Body of pancreas (tissue), 4 donors: ENCODE results near the gene SRPK1. TPM values are rescaled to one million over a fixed set of nuclear protein-coding genes. Genes with fewer than 3 reads are reported as not detected.
"Not testable (repeated sequence)": the region's sequence is repeated elsewhere in the genome, so short reads cannot be mapped to it uniquely, and the experiment has no call there.

ENCODE experiments used
- ATAC-seq: fragments of 150-250 bp; one replicate; pipeline ENCODE4 v1.9.1; 2016
- DNase-seq, 4 donors: peaks; one replicate each; pipeline ENCODE4 v3.0.0-alpha.2; 2019
- H3K27ac ChIP-seq, 4 donors: fragments of 200-600 bp; sonication (generic); 1 replicate in 3 of 4; 2 replicates in 1 of 4; pipeline versions ENCODE4 v1.5.1 to v1.6.1; 2016 to 2019; ENCODE audit warnings: mild to moderate bottlenecking in 1 of 4, mixed read lengths in 1 of 4, moderate library complexity in 1 of 4
- H3K27me3 ChIP-seq, 2 donors: fragments of 200-600 bp; sonication (generic); one replicate each; pipeline ENCODE4 v1.6.0; 2016; ENCODE audit warnings: mild to moderate bottlenecking in 1 of 2
- H3K36me3 ChIP-seq, 2 donors: fragments of 200-600 bp; sonication (generic); replicated peaks in 1 of 2; 2 replicates each; pipeline ENCODE4 v1.5.1; 2016; ENCODE audit warnings: low read depth in 2 of 2; ENCODE audit not compliant: insufficient read depth in 1 of 2
- H3K4me1 ChIP-seq: fragments of 200-600 bp; sonication (generic); one replicate; pipeline ENCODE4 v1.6.0; 2016
- H3K4me3 ChIP-seq, 2 donors: fragments of 200-600 bp; sonication (generic); 1 replicate in 1 of 2; 2 replicates in 1 of 2; pipeline ENCODE4 v1.5.1; 2016 to 2019
- H3K9me3 ChIP-seq, 3 donors: fragments of 200-600 bp; sonication (generic); 1 replicate in 2 of 3; 2 replicates in 1 of 3; pipeline ENCODE4 v1.5.1; 2016
- POLR2A ChIP-seq, 3 donors: fragments of 450-650 bp; IDR thresholded peaks; one replicate each; pipeline ENCODE4 v1.6.1; 2016; ENCODE audit warnings: antibody characterized with exemption in 3 of 3, mild to moderate bottlenecking in 2 of 3
- WGBS, 2 donors: methylation state at CpG; one replicate each; pipeline ENCODE4 v1.1.5; 2017; 5-methylcytosine and 5-hydroxymethylcytosine counted together
- intact Hi-C: fragments of 100-400 bp; cut with DNase I; formaldehyde crosslinking; loops from one replicate; pipeline ENCODE4 v1.15.1; 2023
- total RNA-seq, 2 donors: library from RNA; depleted of rRNA; stranded (reverse); fragments of >200 nt; gene quantifications; one replicate each; pipeline ENCODE4 v1.1.0, GENCODE V29; 2016
- TF ChIP-seq, protein P1 (sequence below), 7 experiments: fragments of 450-650 bp in 4 of 7; fragments of 200-600 bp in 3 of 7; sonication (generic) in 3 of 7; IDR thresholded peaks; one replicate each; pipeline ENCODE4 v1.5.1; 2016 to 2019; ENCODE audit warnings: antibody characterized with exemption in 7 of 7

Gene SRPK1
- total RNA-seq, 2 donors from 2014 or later = 30.4 to 80.4 TPM

DNA sequence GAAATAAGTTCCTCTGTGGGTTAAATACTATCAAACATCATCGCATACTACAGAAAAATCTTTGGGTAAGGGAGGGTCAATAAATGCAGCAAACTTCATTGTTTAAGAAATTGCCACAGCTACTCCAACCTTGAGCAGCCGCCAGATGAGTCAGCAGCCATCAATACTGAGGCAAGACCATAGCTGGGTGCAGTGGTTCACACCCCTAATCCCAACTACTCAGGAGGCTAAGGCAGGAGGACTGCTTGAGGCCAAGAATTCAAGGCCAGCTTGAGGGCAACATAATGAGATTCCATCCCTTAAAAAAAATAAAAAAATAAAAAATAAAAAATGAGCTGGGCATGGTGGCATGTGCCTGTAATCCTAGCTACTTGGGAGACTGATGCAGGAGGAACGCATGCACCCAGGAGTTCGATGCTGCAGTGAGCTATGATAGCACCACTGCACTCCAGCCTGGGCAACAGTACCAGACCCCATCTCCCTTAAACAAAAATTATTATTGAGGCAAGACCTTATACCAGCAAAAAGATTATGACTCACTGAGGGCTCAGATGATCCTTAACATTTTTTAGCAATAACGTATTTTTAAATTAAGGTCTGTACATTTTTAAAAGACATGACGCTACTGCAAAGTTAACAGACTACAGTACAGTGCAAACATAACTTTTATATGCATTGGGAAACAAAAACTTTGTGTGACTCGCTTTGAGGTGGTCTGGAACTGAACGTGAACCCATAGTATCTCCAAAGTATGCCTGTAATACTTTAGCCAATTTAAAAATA lies 8.8 kb downstream of the SRPK1 start:
- intact Hi-C loops = no loop called here
- no peak overlapping the region for H3K4me3 ChIP-seq
- peaks cover 0 to 12% (median 0%) of the 10 kb centered on the region in 3 donors for H3K9me3 ChIP-seq
- TF ChIP-seq POLR2A (IDR thresholded peaks at IDR 0.05) = no peak
- TF ChIP-seq, protein P1, sequence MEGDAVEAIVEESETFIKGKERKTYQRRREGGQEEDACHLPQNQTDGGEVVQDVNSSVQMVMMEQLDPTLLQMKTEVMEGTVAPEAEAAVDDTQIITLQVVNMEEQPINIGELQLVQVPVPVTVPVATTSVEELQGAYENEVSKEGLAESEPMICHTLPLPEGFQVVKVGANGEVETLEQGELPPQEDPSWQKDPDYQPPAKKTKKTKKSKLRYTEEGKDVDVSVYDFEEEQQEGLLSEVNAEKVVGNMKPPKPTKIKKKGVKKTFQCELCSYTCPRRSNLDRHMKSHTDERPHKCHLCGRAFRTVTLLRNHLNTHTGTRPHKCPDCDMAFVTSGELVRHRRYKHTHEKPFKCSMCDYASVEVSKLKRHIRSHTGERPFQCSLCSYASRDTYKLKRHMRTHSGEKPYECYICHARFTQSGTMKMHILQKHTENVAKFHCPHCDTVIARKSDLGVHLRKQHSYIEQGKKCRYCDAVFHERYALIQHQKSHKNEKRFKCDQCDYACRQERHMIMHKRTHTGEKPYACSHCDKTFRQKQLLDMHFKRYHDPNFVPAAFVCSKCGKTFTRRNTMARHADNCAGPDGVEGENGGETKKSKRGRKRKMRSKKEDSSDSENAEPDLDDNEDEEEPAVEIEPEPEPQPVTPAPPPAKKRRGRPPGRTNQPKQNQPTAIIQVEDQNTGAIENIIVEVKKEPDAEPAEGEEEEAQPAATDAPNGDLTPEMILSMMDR (IDR thresholded peaks at IDR 0.05) = no peak
- 87 to 94% methylated on average over 8 of the region's 8 CpGs for WGBS, 2 donors
- DNase-seq (no peak), ATAC-seq (no peak)
- peaks cover 5% of the 10 kb centered on the region for H3K4me1 ChIP-seq
- H3K27ac ChIP-seq = no peak overlapping the region
- H3K27me3 ChIP-seq = no peaks in the 10 kb centered on the region
- H3K36me3 ChIP-seq = peaks cover 1 to 6% of the 10 kb centered on the region in 2 donors

DNA sequence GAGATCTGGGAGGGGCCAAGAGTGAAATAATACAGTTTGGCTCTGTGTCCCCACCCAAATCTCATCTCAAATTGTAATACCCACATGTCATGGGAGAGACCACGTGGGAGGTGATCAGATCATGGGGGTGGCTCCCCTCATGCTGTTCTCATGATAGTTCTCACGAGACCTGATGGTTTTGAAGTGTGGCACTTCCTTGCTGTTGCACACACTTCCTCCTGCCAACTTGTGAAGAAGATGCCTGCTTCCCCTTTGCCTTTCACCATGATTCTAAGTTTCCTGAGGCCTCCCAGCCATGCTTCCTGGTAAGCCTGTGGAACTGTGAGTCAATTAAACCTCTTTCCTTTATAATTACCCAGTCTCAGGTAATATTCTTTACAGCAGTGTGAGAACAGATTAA lies 11.3 kb downstream of the SRPK1 start:
- DNase-seq, ATAC-seq, H3K27ac ChIP-seq, intact Hi-C loops, H3K27me3 ChIP-seq, H3K4me3 ChIP-seq, H3K4me1 ChIP-seq, H3K36me3 ChIP-seq: not testable (repeated sequence)
- 91 to 95% methylated on average over 2 of the region's 2 CpGs for WGBS, 2 donors
- peaks cover 0 to 12% (median 0%) of the 10 kb centered on the region in 3 donors for H3K9me3 ChIP-seq

DNA sequence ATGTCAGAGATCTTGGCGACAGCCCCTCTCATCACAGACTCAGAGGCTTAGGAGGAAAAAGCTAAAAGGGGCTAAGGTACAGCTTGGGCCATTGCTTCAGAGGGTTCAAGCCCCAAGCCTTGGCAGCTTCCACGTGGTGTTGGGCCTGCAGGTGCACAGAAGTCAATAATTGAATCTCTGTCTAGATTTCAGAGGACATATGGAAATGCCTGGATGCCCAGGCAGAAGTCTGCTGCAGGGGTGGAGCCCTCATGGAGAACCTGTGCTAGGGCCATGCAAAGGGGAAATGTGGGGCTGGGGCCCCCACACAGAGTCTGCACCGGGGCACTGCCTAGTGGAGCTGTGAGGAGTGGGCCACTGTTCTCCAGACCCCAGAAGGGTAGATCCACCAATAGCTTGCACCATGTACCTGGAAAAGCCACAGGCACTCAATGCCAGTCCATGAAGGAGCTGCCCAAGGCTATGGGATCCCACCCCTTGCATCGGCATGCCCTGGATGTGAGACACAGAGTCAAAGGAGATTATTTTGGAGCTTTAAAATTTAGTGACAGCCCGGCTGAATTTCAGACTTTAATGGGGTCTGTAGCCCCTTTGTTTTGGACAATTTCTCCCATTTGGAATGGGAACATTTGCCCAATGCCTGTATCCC lies 12.0 kb downstream of the SRPK1 start:
- H3K4me1 ChIP-seq, H3K27ac ChIP-seq, H3K4me3 ChIP-seq, DNase-seq, intact Hi-C loops, ATAC-seq, H3K36me3 ChIP-seq, H3K27me3 ChIP-seq: not testable (repeated sequence)
- peaks cover 0 to 12% (median 0%) of the 10 kb centered on the region in 3 donors for H3K9me3 ChIP-seq
- 96 to 98% methylated on average over 4 to 5 of the region's 5 CpGs for WGBS, 2 donors

DNA sequence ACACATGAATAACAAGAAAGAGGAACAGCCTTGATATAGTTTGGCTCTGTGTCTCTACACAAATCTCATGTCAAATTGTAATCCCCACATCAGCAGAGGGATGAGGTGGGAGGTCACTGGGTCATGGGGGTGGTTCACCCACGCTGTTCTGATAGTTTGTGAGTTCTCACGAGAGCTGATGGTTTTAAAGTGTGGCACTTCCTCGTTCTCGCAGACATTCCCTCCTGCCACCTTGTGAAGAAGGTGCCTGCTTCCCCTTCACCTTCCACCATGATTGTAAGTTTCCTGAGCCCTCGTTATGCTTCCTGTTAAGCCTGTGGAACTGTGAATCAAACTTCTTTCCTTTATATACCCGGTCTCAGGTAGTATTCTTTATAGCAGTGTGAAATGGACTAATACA lies 13.1 kb downstream of the SRPK1 start:
- Histone ChIP-seq H3K4me1 (peaks cover 9% of the 10 kb centered on the region), H3K27ac (no peak overlapping the region), H3K36me3 (peaks cover 0 to 4% of the 10 kb centered on the region in 2 donors), H3K9me3 (peaks cover 0 to 12% (median 3%) of the 10 kb centered on the region in 3 donors), H3K27me3 (no peaks in the 10 kb centered on the region), H3K4me3 (no peak overlapping the region)
- WGBS, 2 donors = 88 to 95% methylated on average over 6 of the region's 6 CpGs
- ATAC-seq (no peak), DNase-seq (no peak)
- no peak for TF ChIP-seq POLR2A (IDR thresholded peaks at IDR 0.05)
- TF ChIP-seq, protein P1 (IDR thresholded peaks at IDR 0.05) = no peak
- intact Hi-C loops = no loop called here

DNA sequence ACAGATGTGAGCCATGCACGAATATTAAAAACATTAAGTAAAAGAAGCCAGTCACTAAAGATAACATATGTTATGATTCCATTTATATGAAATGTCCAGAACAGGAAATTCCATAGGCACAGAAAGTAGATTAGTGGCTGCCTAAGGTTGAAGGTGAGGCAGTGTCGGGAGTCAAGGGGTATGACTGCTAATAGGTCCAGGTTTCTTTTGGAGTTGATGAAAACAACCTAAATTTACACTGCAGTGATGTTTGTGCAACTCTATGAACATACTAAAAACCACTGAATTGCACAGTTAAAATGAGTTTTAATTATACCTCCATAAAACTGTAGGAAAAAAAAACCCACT lies 14.4 kb downstream of the SRPK1 start:
- Histone ChIP-seq H3K27ac (no peak overlapping the region), H3K27me3 (no peaks in the 10 kb centered on the region), H3K36me3 (no peaks in the 10 kb centered on the region), H3K4me3 (no peak overlapping the region), H3K4me1 (peaks cover 9% of the 10 kb centered on the region), H3K9me3 (peaks cover 0 to 12% (median 3%) of the 10 kb centered on the region in 3 donors)
- ATAC-seq (no peak), DNase-seq (no peak)
- no peak for TF ChIP-seq POLR2A (IDR thresholded peaks at IDR 0.05)
- TF ChIP-seq, protein P1 (IDR thresholded peaks at IDR 0.05) = no peak
- WGBS, 2 donors = 63 to 70% methylated on average over 2 of the region's 2 CpGs
- intact Hi-C loops = no loop called here
